Measurements from ENCODE around the gene PRAMEF26.
"Not testable (repeated sequence)": the region's sequence is repeated elsewhere in the genome, so short reads cannot be mapped to it uniquely, and the experiment has no call there.

PRAMEF26 gene

GRCh38 chr1:13155909-13156308, at the start of gene PRAMEF26:
PRAMEF26 (minus strand) TSS chr1:13156009; CDS start chr1:13153095, 2,914 bp downstream.
- H3K27me3 ChIP-seq (ENCODE audit: insufficient read depth, low read length), result not testable (repeated sequence)

GRCh38 chr1:13201309-13201708, 45.5 kb upstream of the PRAMEF26 start, which contains the start of gene PRAMEF13:
PRAMEF13 (minus strand) TSS chr1:13201409; CDS start chr1:13199589, 1,820 bp downstream.
- not testable (repeated sequence) for H3K9ac ChIP-seq (ENCODE audit: low read length); H2AFZ ChIP-seq (ENCODE audit: low read length); H3F3A ChIP-seq (ENCODE audit: insufficient read depth, low read length); H4K20me1 ChIP-seq (ENCODE audit: insufficient read depth, low read length); H3K4me1 ChIP-seq (ENCODE audit: insufficient read depth, low read length, severe bottlenecking); H3K27ac ChIP-seq (ENCODE audit: low read depth, low read length, poor library complexity, severe bottlenecking); H3K9me3 ChIP-seq (ENCODE audit: low read length); H3K36me3 ChIP-seq (ENCODE audit: insufficient read depth, low read length); H3K79me2 ChIP-seq (ENCODE audit: insufficient read depth, low read length); H3K4me3 ChIP-seq (ENCODE audit: low read depth, low read length, poor library complexity, severe bottlenecking); H3K27me3 ChIP-seq (ENCODE audit: insufficient read depth, low read length); H3K4me2 ChIP-seq (ENCODE audit: low read length); H3K9me2 ChIP-seq (ENCODE audit: low read depth, low read length)

More at GRCh38 chr1:13155909-13156308, at the start of gene PRAMEF26:
- not testable (repeated sequence) for H3K4me2 ChIP-seq (ENCODE audit: low read length); H3K79me2 ChIP-seq (ENCODE audit: insufficient read depth, low read length); H3K27ac ChIP-seq (ENCODE audit: low read depth, low read length, poor library complexity, severe bottlenecking); H3K4me1 ChIP-seq (ENCODE audit: insufficient read depth, low read length, severe bottlenecking); H3K36me3 ChIP-seq (ENCODE audit: insufficient read depth, low read length); H3K9ac ChIP-seq (ENCODE audit: low read length); H3K4me3 ChIP-seq (ENCODE audit: low read depth, low read length, poor library complexity, severe bottlenecking); H3K9me2 ChIP-seq (ENCODE audit: low read depth, low read length); H3F3A ChIP-seq (ENCODE audit: insufficient read depth, low read length); H2AFZ ChIP-seq (ENCODE audit: low read length); H4K20me1 ChIP-seq (ENCODE audit: insufficient read depth, low read length); H3K9me3 ChIP-seq (ENCODE audit: low read length)

- H3K9me3 ChIP-seq (ENCODE audit: low read length); H3K9me2 ChIP-seq (ENCODE audit: low read depth, low read length); H2AFZ ChIP-seq (ENCODE audit: low read length); H3K27ac ChIP-seq (ENCODE audit: low read depth, low read length, poor library complexity, severe bottlenecking); H3K4me3 ChIP-seq (ENCODE audit: low read depth, low read length, poor library complexity, severe bottlenecking); H3K9ac ChIP-seq (ENCODE audit: low read length); H3K4me2 ChIP-seq (ENCODE audit: low read length); H3K36me3 ChIP-seq (ENCODE audit: insufficient read depth, low read length); H3F3A ChIP-seq (ENCODE audit: insufficient read depth, low read length); H3K79me2 ChIP-seq (ENCODE audit: insufficient read depth, low read length); H4K20me1 ChIP-seq (ENCODE audit: insufficient read depth, low read length); H3K27me3 ChIP-seq (ENCODE audit: insufficient read depth, low read length); H3K4me1 ChIP-seq (ENCODE audit: insufficient read depth, low read length, severe bottlenecking): not testable (repeated sequence)
These were observed 15.7 kb upstream of the PRAMEF26 start, which contains the start of gene PRAMEF9 for GRCh38 chr1:13171548-13171947. PRAMEF9 (plus strand) TSS chr1:13171848; CDS start chr1:13175281, 3,433 bp downstream.

GRCh38 chr1:13165531-13165930, 9.7 kb upstream of the PRAMEF26 start, which contains the start of gene HNRNPCL4:
HNRNPCL4 (minus strand) TSS chr1:13165631; CDS start chr1:13165467, 164 bp downstream.
- H3K79me2 ChIP-seq (ENCODE audit: insufficient read depth, low read length), result not testable (repeated sequence)

GRCh38 chr1:13116754-13117153, 39.1 kb downstream of the PRAMEF26 start, which contains the start of gene HNRNPCL2:
HNRNPCL2 (minus strand) TSS chr1:13116854; CDS start chr1:13116400, 454 bp downstream.
- not testable (repeated sequence) for H3K27me3 ChIP-seq (ENCODE audit: insufficient read depth, low read length); H3K36me3 ChIP-seq (ENCODE audit: insufficient read depth, low read length); H3K4me1 ChIP-seq (ENCODE audit: insufficient read depth, low read length, severe bottlenecking); H3K9ac ChIP-seq (ENCODE audit: low read length); H3F3A ChIP-seq (ENCODE audit: insufficient read depth, low read length); H3K4me3 ChIP-seq (ENCODE audit: low read depth, low read length, poor library complexity, severe bottlenecking); H3K9me3 ChIP-seq (ENCODE audit: low read length); H3K4me2 ChIP-seq (ENCODE audit: low read length); H3K79me2 ChIP-seq (ENCODE audit: insufficient read depth, low read length); H3K27ac ChIP-seq (ENCODE audit: low read depth, low read length, poor library complexity, severe bottlenecking); H4K20me1 ChIP-seq (ENCODE audit: insufficient read depth, low read length); H2AFZ ChIP-seq (ENCODE audit: low read length); H3K9me2 ChIP-seq (ENCODE audit: low read depth, low read length)

More at GRCh38 chr1:13165531-13165930, 9.7 kb upstream of the PRAMEF26 start, which contains the start of gene HNRNPCL4:
- H3K4me1 ChIP-seq (ENCODE audit: insufficient read depth, low read length, severe bottlenecking); H3K4me3 ChIP-seq (ENCODE audit: low read depth, low read length, poor library complexity, severe bottlenecking); H3F3A ChIP-seq (ENCODE audit: insufficient read depth, low read length); H3K27me3 ChIP-seq (ENCODE audit: insufficient read depth, low read length); H3K27ac ChIP-seq (ENCODE audit: low read depth, low read length, poor library complexity, severe bottlenecking); H3K36me3 ChIP-seq (ENCODE audit: insufficient read depth, low read length); H3K9me2 ChIP-seq (ENCODE audit: low read depth, low read length); H3K9me3 ChIP-seq (ENCODE audit: low read length); H2AFZ ChIP-seq (ENCODE audit: low read length); H3K9ac ChIP-seq (ENCODE audit: low read length); H4K20me1 ChIP-seq (ENCODE audit: insufficient read depth, low read length); H3K4me2 ChIP-seq (ENCODE audit: low read length): not testable (repeated sequence)

Measured in OCI-LY1 (cell line).